ENCODE measurements around the gene TNNI3K. TPM values are rescaled to one million over a fixed set of nuclear protein-coding genes. Genes with fewer than 3 reads are reported as not detected.

The TNNI3K gene
- total and polyA plus RNA-seq, 2 of the 8 experiments (the other 6 are each of a cell fraction or from before 2014, with no cell fraction given): 0.41 to 0.48 TPM

DNA sequence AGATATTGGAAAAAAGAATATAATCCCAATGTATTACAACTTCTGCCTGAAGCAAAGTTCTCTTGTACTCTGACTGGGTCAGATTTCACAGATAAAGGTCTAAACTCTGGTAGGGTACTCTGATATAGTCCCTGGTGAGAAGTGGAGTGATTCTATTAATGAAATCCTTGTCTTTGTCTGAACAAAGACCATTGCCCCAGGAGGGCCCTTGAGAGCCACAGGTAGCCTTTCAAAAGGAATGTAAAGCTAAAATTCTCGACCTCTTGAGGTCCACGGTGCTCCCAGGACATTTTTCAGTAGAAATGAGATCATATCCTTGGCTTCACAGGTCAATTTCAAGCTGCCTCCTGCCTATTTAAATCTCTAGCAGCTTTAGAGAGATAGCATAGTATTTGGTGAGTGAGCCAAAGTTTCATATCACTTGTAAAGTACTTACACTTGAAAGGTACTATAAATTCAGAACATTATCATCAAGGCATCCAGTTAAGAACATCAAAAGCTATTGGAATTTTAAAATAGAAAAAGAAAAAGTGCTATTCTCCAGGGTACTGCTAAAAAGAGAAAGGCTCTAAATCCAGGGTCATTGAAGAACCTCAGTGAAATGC lies 10.1 kb downstream of the TNNI3K start:
- ChIA-PET POLR2A (ENCODE audit: partially characterized antibody) (no interaction called here), CTCF (ENCODE audit: partially characterized antibody) (interaction anchor here (1.0 to 1.2 kb wide), 2 partner anchors 19 to 22 kb away, joined by 3 read pairs; no protein-coding TSS in a partner anchor)
- Histone ChIP-seq H3K27me3 (replicated peaks in 1 of 4; ENCODE audit: control insufficient read depth in 3 of 4, extremely low read depth in 1 of 4, insufficient read depth in 3 of 4, low read length in 3 of 4) (peaks cover 0 to 3% (median 1%) of the 10 kb centered on the region in 4 experiments; a peak in 4 of 7 replicates), H3K9me3 (ENCODE audit: insufficient read depth in 2 of 2, low read depth in 1 of 2, low read length in 1 of 2) (peaks cover 0 to 10% of the 10 kb centered on the region in 2 experiments; a peak in 3 of 4 replicates), H4K20me1 (replicated peaks in 1 of 2; ENCODE audit: control insufficient read depth in 1 of 2, insufficient read depth in 2 of 2, low read length in 2 of 2) (peaks cover 0 to 1% of the 10 kb centered on the region in 2 experiments), H3K4me2 (ENCODE audit: insufficient read depth in 1 of 2, low read depth in 2 of 2, low read length in 2 of 2) (peak overlapping the region in 1 of 2 experiments; percentile 25; a peak in 1 of 4 replicates), H3K23ac (ENCODE audit: insufficient read length) (no peak overlapping the region), H3K36me3 (ENCODE audit: control insufficient read depth in 2 of 4, insufficient read depth in 4 of 4, low read length in 3 of 4) (no peaks in the 10 kb centered on the region; a peak in 1 of 8 replicates), H2BK120ac (replicated peaks; ENCODE audit: low read depth, low read length) (no peak overlapping the region), H3K18ac (ENCODE audit: extremely low read depth, low read length) (no peak overlapping the region), H3K14ac (ENCODE audit: insufficient read length) (no peak overlapping the region), H3K79me1 (ENCODE audit: low read depth, low read length) (no peaks in the 10 kb centered on the region), H3K56ac (replicated peaks; ENCODE audit: insufficient read length, low read depth, low read length) (no peak overlapping the region), H3K4ac (replicated peaks; ENCODE audit: insufficient read length, low read depth, low read length) (no peak overlapping the region), H2BK20ac (ENCODE audit: low read length) (no peak overlapping the region), H3K23me2 (ENCODE audit: low read depth, low read length) (no peaks in the 10 kb centered on the region), H2AK5ac (ENCODE audit: low read depth, low read length) (no peak overlapping the region), H2BK5ac (ENCODE audit: low read depth, low read length) (no peak overlapping the region), H3K27ac (ENCODE audit: low read depth, low read length) (no peak overlapping the region), H3K9ac (replicated peaks in 1 of 4; ENCODE audit: extremely low read depth in 1 of 4, low read depth in 3 of 4, low read length in 3 of 4) (no peak overlapping the region), H3K4me3 (ENCODE audit: extremely low read depth in 1 of 4, insufficient read depth in 2 of 4, low read depth in 3 of 4, low read length in 4 of 4) (peak overlapping the region in 1 of 4 experiments; percentile 9; a peak in 1 of 8 replicates), H3K79me2 (ENCODE audit: control insufficient read depth in 1 of 2, insufficient read depth in 2 of 2, low read length in 2 of 2) (no peaks in the 10 kb centered on the region), H4K5ac (ENCODE audit: insufficient read length, low read depth, low read length) (no peak overlapping the region), H3K4me1 (replicated peaks in 1 of 4; ENCODE audit: control insufficient read depth in 3 of 4, insufficient read depth in 4 of 4, low read length in 3 of 4) (peaks cover 0 to 6% (median 0%) of the 10 kb centered on the region in 4 experiments; a peak in 2 of 7 replicates), H2AFZ (ENCODE audit: low read length) (no peak overlapping the region), H4K91ac (replicated peaks; ENCODE audit: insufficient read length, low read length) (no peak overlapping the region), H2BK15ac (ENCODE audit: low read length) (no peak overlapping the region), H2BK12ac (ENCODE audit: low read depth, low read length) (no peak overlapping the region), H4K8ac (ENCODE audit: extremely low read depth, insufficient read depth, low read length) (no peak overlapping the region)
- FAIRE-seq (peak; percentile 92), DNase-seq (ENCODE audit: low read depth in 1 of 2, low spot score in 2 of 2) (peak; percentile 68 to 79)
- WGBS, 2 experiments (ENCODE audit: extremely low coverage in 1 of 2, insufficient coverage in 1 of 2, insufficient read length in 1 of 2, insufficient replicate concordance in 2 of 2, low coverage in 1 of 2, low lambda C conversion rate in 2 of 2, missing lambda C conversion rate in 1 of 2): 3% methylated on average over 2 of the region's 2 CpGs; no CpG with 5 or more reads in 1 of the 2 experiments
- no peak for TF ChIP-seq CHD2 (IDR thresholded peaks at IDR 0.05; ENCODE audit: low read length)
- peak in 1 of 2 experiments; percentile 83; a peak in 1 of 4 replicates for TF ChIP-seq HDAC2 (IDR thresholded peaks at IDR 0.05; ENCODE audit: borderline replicate concordance in 1 of 2, low read depth in 2 of 2, low read length in 2 of 2)
- 0 out of 2 replicates have a peak, but pooled peaks have one; percentile 48 for TF ChIP-seq TCF12 (IDR thresholded peaks at IDR 0.05; ENCODE audit: low read depth, low read length)
- no peak for TF ChIP-seq CEBPB (IDR thresholded peaks at IDR 0.05; ENCODE audit: low read depth, low read length)
- peak; percentile 99 for TF ChIP-seq NANOG (IDR thresholded peaks at IDR 0.05; ENCODE audit: insufficient read depth, low read depth, low read length, poor library complexity, severe bottlenecking)
- TF ChIP-seq SP1 (IDR thresholded peaks at IDR 0.05; ENCODE audit: low read depth, low read length): 0 out of 2 replicates have a peak, but pooled peaks have one; percentile 51
- TF ChIP-seq RFX5 (IDR thresholded peaks at IDR 0.05; ENCODE audit: borderline replicate concordance, low read depth, low read length): no peak
- no peak for TF ChIP-seq SRF (IDR thresholded peaks at IDR 0.05; ENCODE audit: low read depth, low read length)
- TF ChIP-seq PHF8 (conservative IDR thresholded peaks at IDR 0.05; ENCODE audit: low read depth, low read length): no peak
- no peak for TF ChIP-seq RXRA (IDR thresholded peaks at IDR 0.05; ENCODE audit: insufficient read depth, low read depth, low read length)
- no peak for TF ChIP-seq RAD21 (IDR thresholded peaks at IDR 0.05 in 1 of 2, conservative IDR thresholded peaks at IDR 0.05 in 1 of 2; ENCODE audit: low read depth in 2 of 2, low read length in 2 of 2)
- no peak for TF ChIP-seq CTBP2 (IDR thresholded peaks at IDR 0.05; ENCODE audit: borderline replicate concordance, insufficient read depth, insufficient read length, low read length)

Measured in H1 (cell line).